Measurements from ENCODE around the gene ARPC2. TPM values are rescaled to one million over a fixed set of nuclear protein-coding genes. Genes with fewer than 3 reads are reported as not detected.

Gene ARPC2
- total RNA-seq = 100 to 1,000 TPM; 361 to 452 TPM
- polyA plus RNA-seq (ENCODE audit: insufficient read length in 6 of 6) = 100 to 1,000 TPM; 229 to 266 (median 253) TPM
- long read RNA-seq, donor 1, transcript ARPC2-216 (2 exons, 550 nt) = minor isoform, 10 of 518 reads
- long read RNA-seq, donor 1, transcript ARPC2-202 (11 exons, 1,505 nt) = major isoform, 176 of 518 reads
- long read RNA-seq, donor 1, transcript ARPC2-201 (10 exons, 1,605 nt) = minor isoform, 26 of 518 reads
- long read RNA-seq, donor 1, partial matches to known transcripts = 251 of 518 reads
- long read RNA-seq, donor 1, other reads (novel, unspliced or antisense) = 47 of 518 reads
- long read RNA-seq, donor 2, transcript ARPC2-202 (11 exons, 1,505 nt) = major isoform, 106 of 274 reads
- long read RNA-seq, donor 2, transcript ARPC2-216 (2 exons, 550 nt) = minor isoform, 19 of 274 reads
- long read RNA-seq, donor 2, transcript ARPC2-201 (10 exons, 1,605 nt) = minor isoform, 16 of 274 reads
- long read RNA-seq, donor 2, partial matches to known transcripts = 126 of 274 reads
- long read RNA-seq, donor 2, other reads (novel, unspliced or antisense) = 0 of 274 reads
- long read RNA-seq, donor 3, transcript ARPC2-201 (10 exons, 1,605 nt) = minor isoform, 7 of 153 reads
- long read RNA-seq, donor 3, transcript ARPC2-202 (11 exons, 1,505 nt) = major isoform, 95 of 153 reads
- long read RNA-seq, donor 3, partial matches to known transcripts = 47 of 153 reads
- long read RNA-seq, donor 3, other reads (novel, unspliced or antisense) = 0 of 153 reads
- long read RNA-seq, donor 4, transcript ARPC2-201 (10 exons, 1,605 nt) = minor isoform, 9 of 468 reads
- long read RNA-seq, donor 4, transcript ARPC2-202 (11 exons, 1,505 nt) = major isoform, 300 of 468 reads
- long read RNA-seq, donor 4, partial matches to known transcripts = 139 of 468 reads
- long read RNA-seq, donor 4, other reads (novel, unspliced or antisense) = 18 of 468 reads
- long read RNA-seq, donor 5, transcript ARPC2-202 (11 exons, 1,505 nt) = major isoform, 129 of 226 reads
- long read RNA-seq, donor 5, transcript ARPC2-201 (10 exons, 1,605 nt) = minor isoform, 13 of 226 reads
- long read RNA-seq, donor 5, transcript ARPC2-216 (2 exons, 550 nt) = minor isoform, 5 of 226 reads
- long read RNA-seq, donor 5, partial matches to known transcripts = 71 of 226 reads
- long read RNA-seq, donor 5, other reads (novel, unspliced or antisense) = 0 of 226 reads
- long read RNA-seq, donor 6, transcript ARPC2-201 (10 exons, 1,605 nt) = minor isoform, 5 of 239 reads
- long read RNA-seq, donor 6, transcript ARPC2-202 (11 exons, 1,505 nt) = major isoform, 130 of 239 reads
- long read RNA-seq, donor 6, transcript ARPC2-209 (7 exons, 2,226 nt) = minor isoform, 6 of 239 reads
- long read RNA-seq, donor 6, transcript ARPC2-216 (2 exons, 550 nt) = minor isoform, 14 of 239 reads
- long read RNA-seq, donor 6, partial matches to known transcripts = 83 of 239 reads
- long read RNA-seq, donor 6, other reads (novel, unspliced or antisense) = 0 of 239 reads
- long read RNA-seq, donor 7, transcript ARPC2-202 (11 exons, 1,505 nt) = major isoform, 104 of 144 reads
- long read RNA-seq, donor 7, transcript ARPC2-201 (10 exons, 1,605 nt) = minor isoform, 10 of 144 reads
- long read RNA-seq, donor 7, partial matches to known transcripts = 30 of 144 reads
- long read RNA-seq, donor 7, other reads (novel, unspliced or antisense) = 0 of 144 reads
- long read RNA-seq, donor 8, transcript ARPC2-202 (11 exons, 1,505 nt) = major isoform, 101 of 184 reads
- long read RNA-seq, donor 8, transcript ARPC2-201 (10 exons, 1,605 nt) = minor isoform, 11 of 184 reads
- long read RNA-seq, donor 8, partial matches to known transcripts = 67 of 184 reads
- long read RNA-seq, donor 8, other reads (novel, unspliced or antisense) = 0 of 184 reads
- long read RNA-seq, donor 9, partial matches to known transcripts = 0 of 1 reads
- long read RNA-seq, donor 9, other reads (novel, unspliced or antisense) = 0 of 1 reads
- long read RNA-seq, donor 10, transcript ARPC2-201 (10 exons, 1,605 nt) = minor isoform, 11 of 860 reads
- long read RNA-seq, donor 10, transcript ARPC2-202 (11 exons, 1,505 nt) = major isoform, 643 of 860 reads
- long read RNA-seq, donor 10, partial matches to known transcripts = 174 of 860 reads
- long read RNA-seq, donor 10, other reads (novel, unspliced or antisense) = 31 of 860 reads
- long read RNA-seq, donor 11, transcript ARPC2-216 (2 exons, 550 nt) = minor isoform, 7 of 284 reads
- long read RNA-seq, donor 11, transcript ARPC2-202 (11 exons, 1,505 nt) = major isoform, 122 of 284 reads
- long read RNA-seq, donor 11, transcript ARPC2-201 (10 exons, 1,605 nt) = minor isoform, 7 of 284 reads
- long read RNA-seq, donor 11, transcript ARPC2-209 (7 exons, 2,226 nt) = minor isoform, 6 of 284 reads
- long read RNA-seq, donor 11, partial matches to known transcripts = 142 of 284 reads
- long read RNA-seq, donor 11, other reads (novel, unspliced or antisense) = 0 of 284 reads
- long read RNA-seq, donor 12, transcript ARPC2-201 (10 exons, 1,605 nt) = minor isoform, 11 of 176 reads
- long read RNA-seq, donor 12, transcript ARPC2-202 (11 exons, 1,505 nt) = major isoform, 110 of 176 reads
- long read RNA-seq, donor 12, partial matches to known transcripts = 44 of 176 reads
- long read RNA-seq, donor 12, other reads (novel, unspliced or antisense) = 0 of 176 reads

DNA sequence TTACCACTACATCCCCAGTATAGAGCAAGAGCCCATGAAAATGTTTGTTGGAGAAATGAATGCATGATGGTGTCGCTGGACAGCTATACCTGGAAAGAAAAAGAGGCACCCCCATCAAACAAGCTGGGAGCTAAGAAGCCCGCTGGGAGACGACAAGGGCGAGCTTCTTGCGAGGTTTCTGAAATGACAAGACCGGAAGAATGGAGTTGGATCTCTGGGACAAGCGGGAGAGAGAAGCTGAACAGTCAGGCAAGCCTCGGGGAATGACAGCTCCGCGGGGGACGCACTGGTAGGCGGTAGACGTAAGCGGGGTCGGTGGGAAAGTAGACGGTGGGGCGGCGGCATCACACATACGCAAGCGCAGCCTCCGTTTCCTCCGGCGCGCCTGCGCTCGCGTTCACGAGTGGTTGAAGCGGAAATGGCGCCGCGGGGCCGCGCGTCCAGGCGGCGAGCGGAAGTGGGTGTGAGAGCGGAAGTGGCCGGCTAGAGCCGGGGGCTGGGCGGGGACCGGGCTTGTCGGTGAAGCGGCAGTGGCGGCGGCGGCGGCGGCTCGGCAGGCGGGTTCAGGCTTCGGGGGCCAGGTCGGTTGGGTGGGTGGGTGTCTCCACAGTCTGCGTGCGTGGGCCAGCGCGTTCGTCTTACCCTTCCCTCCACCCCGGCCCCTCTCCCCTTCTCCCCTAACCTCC, at the start of gene ARPC2:
Gene ARPC2, plus strand, starts transcription at position 516 of the 686 bp plus-strand sequence. CDS start 282 bp downstream, outside the sequence.
- Histone ChIP-seq H3K4me1 (peaks cover 31 to 55% of the 10 kb centered on the region in 2 donors), H3K27me3 (no peaks in the 10 kb centered on the region), H3K36me3 (peaks cover 0 to 13% of the 10 kb centered on the region in 2 donors), H3K9me3 (no peaks in the 10 kb centered on the region), H3K27ac (peak within 1 kb of the TSS; percentile 95 to 96), H3K4me3 (peak within 1 kb of the TSS; percentile 91 to 98)
- intact Hi-C loops (cut with DNase I) = no loop called here
- DNase-seq (peak; percentile 95 to 99 (median 98)), ATAC-seq (peak; percentile 94)
- TF ChIP-seq, protein P1, sequence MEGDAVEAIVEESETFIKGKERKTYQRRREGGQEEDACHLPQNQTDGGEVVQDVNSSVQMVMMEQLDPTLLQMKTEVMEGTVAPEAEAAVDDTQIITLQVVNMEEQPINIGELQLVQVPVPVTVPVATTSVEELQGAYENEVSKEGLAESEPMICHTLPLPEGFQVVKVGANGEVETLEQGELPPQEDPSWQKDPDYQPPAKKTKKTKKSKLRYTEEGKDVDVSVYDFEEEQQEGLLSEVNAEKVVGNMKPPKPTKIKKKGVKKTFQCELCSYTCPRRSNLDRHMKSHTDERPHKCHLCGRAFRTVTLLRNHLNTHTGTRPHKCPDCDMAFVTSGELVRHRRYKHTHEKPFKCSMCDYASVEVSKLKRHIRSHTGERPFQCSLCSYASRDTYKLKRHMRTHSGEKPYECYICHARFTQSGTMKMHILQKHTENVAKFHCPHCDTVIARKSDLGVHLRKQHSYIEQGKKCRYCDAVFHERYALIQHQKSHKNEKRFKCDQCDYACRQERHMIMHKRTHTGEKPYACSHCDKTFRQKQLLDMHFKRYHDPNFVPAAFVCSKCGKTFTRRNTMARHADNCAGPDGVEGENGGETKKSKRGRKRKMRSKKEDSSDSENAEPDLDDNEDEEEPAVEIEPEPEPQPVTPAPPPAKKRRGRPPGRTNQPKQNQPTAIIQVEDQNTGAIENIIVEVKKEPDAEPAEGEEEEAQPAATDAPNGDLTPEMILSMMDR (IDR thresholded peaks at IDR 0.05) = peak; percentile 9 to 35

DNA sequence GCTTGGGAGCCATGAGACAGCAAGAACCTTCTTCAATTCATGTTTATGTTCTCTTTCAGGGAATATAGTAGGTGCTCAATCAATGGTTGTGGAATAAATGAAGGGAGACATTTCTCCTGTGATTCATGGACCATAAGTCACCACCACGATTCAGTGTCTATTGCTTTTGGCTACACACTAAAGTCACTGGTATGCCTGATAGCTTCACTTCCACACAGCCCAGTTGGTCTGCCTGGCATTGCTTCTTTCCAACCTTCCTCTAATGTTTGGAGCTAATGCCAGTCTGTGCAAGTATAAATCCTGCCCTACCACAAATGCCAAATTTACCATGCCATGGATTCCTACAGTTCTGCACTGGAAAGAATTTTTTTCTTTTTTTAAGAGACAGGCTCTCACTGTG, 49.0 kb upstream of the ARPC2 start:
- Histone ChIP-seq H3K27me3 (no peaks in the 10 kb centered on the region), H3K36me3 (peaks cover 0 to 15% of the 10 kb centered on the region in 2 donors), H3K27ac (no peak overlapping the region)

DNA sequence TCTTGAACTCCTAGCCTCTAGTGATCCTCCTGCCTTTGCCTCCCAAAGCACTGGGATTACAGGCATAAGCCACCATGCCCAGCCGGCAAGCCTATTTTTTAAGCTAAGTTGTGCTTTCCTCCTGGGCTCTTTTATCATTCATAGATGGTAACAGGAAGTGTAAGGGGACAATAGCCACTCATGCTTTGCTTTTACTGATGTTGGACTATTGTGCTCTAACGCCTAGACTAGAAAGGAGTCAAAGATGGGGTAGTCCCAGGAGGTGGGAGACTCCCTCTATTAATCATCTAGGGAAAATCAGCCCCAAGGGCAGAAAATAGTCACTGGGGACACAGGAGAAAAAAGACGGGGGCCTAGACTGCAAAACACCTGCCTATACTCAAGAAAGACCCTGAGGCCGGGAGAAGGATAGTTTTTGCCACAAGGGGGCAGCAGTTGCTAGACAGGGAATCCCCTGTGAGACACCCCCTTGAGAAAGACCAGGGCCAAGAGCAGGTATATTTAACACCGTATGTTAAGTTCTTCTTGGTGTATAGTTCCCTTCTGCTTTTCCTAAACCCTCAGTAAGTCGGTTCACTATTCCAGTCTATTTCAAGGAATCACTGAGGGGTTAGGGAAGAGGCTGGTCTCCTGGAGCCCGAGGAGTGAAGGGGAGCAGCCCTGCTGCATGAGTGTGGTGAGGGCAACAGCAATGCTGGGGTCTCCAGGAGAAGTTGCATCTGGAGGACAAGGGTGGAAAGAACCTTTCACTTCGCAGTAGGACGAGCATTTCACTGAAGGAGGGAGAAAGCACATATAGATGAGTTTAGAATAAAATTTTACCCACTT, 48.1 kb upstream of the ARPC2 start:
- Histone ChIP-seq H3K4me3 (no peak overlapping the region), H3K9me3 (no peaks in the 10 kb centered on the region), H3K27me3 (no peaks in the 10 kb centered on the region), H3K36me3 (peaks cover 0 to 7% of the 10 kb centered on the region in 2 donors), H3K27ac (no peak overlapping the region), H3K4me1 (peaks cover 0 to 23% of the 10 kb centered on the region in 2 donors)
- ATAC-seq (peak; percentile 73), DNase-seq (peak in 2 of 4 donors; percentile 4 to 41)
- intact Hi-C loops (cut with DNase I) = no loop called here
- TF ChIP-seq, protein P1 (IDR thresholded peaks at IDR 0.05) = peak; percentile 58 to 78

More for the DNA sequence above, 49.0 kb upstream of the ARPC2 start:
- ATAC-seq = no peak
- intact Hi-C loops (cut with DNase I) = no loop called here
- TF ChIP-seq, protein P1 (IDR thresholded peaks at IDR 0.05) = no peak
- Histone ChIP-seq H3K4me3 (no peak overlapping the region), H3K9me3 (no peaks in the 10 kb centered on the region), H3K4me1 (peaks cover 0 to 23% of the 10 kb centered on the region in 2 donors)
- no peak for DNase-seq
